Common myeloid progenitor, CD34-positive (primary cell): ENCODE measurements around the gene OLFM3.

ENCODE experiments used
- CTCF ChIA-PET: fragments of 350-600 bp; sonication (Branson Sonifier 250); formaldehyde crosslinking; loops from one replicate; lab custom pipeline; 2021; ENCODE audit warnings: antibody characterized with exemption; lab: Charles Lee
- POLR2A ChIA-PET: fragments of 350-600 bp; sonication (Branson Sonifier 250); formaldehyde crosslinking; loops from one replicate; lab custom pipeline; 2021; ENCODE audit warnings: antibody characterized with exemption; lab: Charles Lee
- DNase-seq, 3 donors: peaks; one replicate each; pipeline versions ENCODE4 v3.0.0 to v3.0.0-alpha.2; 2013
- H3K27ac ChIP-seq, 2 experiments: 1 replicate in 1 of 2; 2 replicates in 1 of 2; pipeline ENCODE4 v1.7.0; 2013; ENCODE audit warnings: inconsistent platforms in 2 of 2, low read length in 2 of 2, mild to moderate bottlenecking in 2 of 2, low read depth in 1 of 2, moderate library complexity in 1 of 2; ENCODE audit not compliant: severe bottlenecking in 2 of 2, insufficient read depth in 1 of 2, poor library complexity in 1 of 2
- H3K27me3 ChIP-seq, 5 experiments: replicated peaks in 2 of 5; 1 replicate in 3 of 5; 2 replicates in 2 of 5; pipeline versions ENCODE4 v1.6.1 to v1.7.0; 2013; ENCODE audit warnings: low read length in 4 of 5, mild to moderate bottlenecking in 2 of 5, moderate library complexity in 2 of 5, inconsistent platforms in 1 of 5; ENCODE audit not compliant: insufficient read depth in 5 of 5, control insufficient read depth in 4 of 5
- H3K36me3 ChIP-seq, 4 experiments: 1 replicate in 2 of 4; 2 replicates in 2 of 4; pipeline versions ENCODE4 v1.6.1 to v1.7.0; 2013; ENCODE audit warnings: low read length in 3 of 4, control low read depth in 1 of 4, mild to moderate bottlenecking in 1 of 4; ENCODE audit not compliant: control insufficient read depth in 4 of 4, insufficient read depth in 4 of 4
- H3K4me1 ChIP-seq, 4 experiments: 1 replicate in 3 of 4; 2 replicates in 1 of 4; pipeline versions ENCODE4 v1.6.1 to v1.7.1; 2013; ENCODE audit warnings: low read length in 3 of 4, mild to moderate bottlenecking in 3 of 4, control low read depth in 1 of 4, inconsistent platforms in 1 of 4, moderate library complexity in 1 of 4; ENCODE audit not compliant: control insufficient read depth in 4 of 4, insufficient read depth in 4 of 4; ENCODE audit errors: control extremely low read depth in 1 of 4
- H3K4me3 ChIP-seq, 7 experiments: 1 replicate in 4 of 7; 2 replicates in 3 of 7; pipeline versions ENCODE4 v1.5.1 to v1.7.0; 2013; ENCODE audit warnings: mild to moderate bottlenecking in 7 of 7, low read length in 6 of 7, moderate library complexity in 6 of 7, inconsistent platforms in 2 of 7, low read depth in 2 of 7, control low read depth in 1 of 7; ENCODE audit not compliant: insufficient read depth in 4 of 7, control insufficient read depth in 1 of 7; ENCODE audit errors: extremely low read depth in 1 of 7
- H3K9me3 ChIP-seq, 5 experiments: 1 replicate in 4 of 5; 2 replicates in 1 of 5; pipeline versions ENCODE4 v1.6.1 to v1.7.1; 2013; ENCODE audit warnings: low read length in 4 of 5, mild to moderate bottlenecking in 2 of 5, inconsistent platforms in 1 of 5, low read depth in 1 of 5, moderate library complexity in 1 of 5; ENCODE audit not compliant: control insufficient read depth in 4 of 5, insufficient read depth in 2 of 5; ENCODE audit errors: control extremely low read depth in 1 of 5
- WGBS: methylation state at CpG from one replicate; pipeline ENCODE4 v1.1.5; 2013; ENCODE audit not compliant: insufficient coverage; 5-methylcytosine and 5-hydroxymethylcytosine counted together

OLFM3 gene

GRCh38 chr1:101841824-101842223, 154.9 kb downstream of the OLFM3 start:
- DNase-seq = no peak
- no peak overlapping the region for H3K27ac ChIP-seq
- no peaks in the 10 kb centered on the region for H3K9me3 ChIP-seq
- ChIA-PET CTCF (no interaction called here), POLR2A (no interaction called here)
- no peaks in the 10 kb centered on the region for H3K36me3 ChIP-seq
- no CpG with 5 or more reads among the region's 4 CpGs for WGBS
- no peak overlapping the region for H3K4me3 ChIP-seq
- peaks cover 0 to 16% (median 4%) of the 10 kb centered on the region in 5 experiments for H3K27me3 ChIP-seq
- H3K4me1 ChIP-seq = no peaks in the 10 kb centered on the region

GRCh38 chr1:101835988-101836387, 160.7 kb downstream of the OLFM3 start:
- DNase-seq = no peak
- Histone ChIP-seq H3K4me1 (no peaks in the 10 kb centered on the region), H3K27me3 (no peaks in the 10 kb centered on the region), H3K4me3 (no peak overlapping the region), H3K36me3 (no peaks in the 10 kb centered on the region), H3K27ac (no peak overlapping the region), H3K9me3 (no peaks in the 10 kb centered on the region)
- 86% methylated on average over 1 of the region's 2 CpGs for WGBS
- CTCF ChIA-PET = no interaction called here
- POLR2A ChIA-PET = no interaction called here

- POLR2A ChIA-PET = no interaction called here
- no peak overlapping the region for H3K27ac ChIP-seq
- no peaks in the 10 kb centered on the region for H3K27me3 ChIP-seq
- H3K36me3 ChIP-seq = no peaks in the 10 kb centered on the region
- DNase-seq = no peak
- WGBS = 44% methylated on average over 2 of the region's 4 CpGs
- no peak overlapping the region for H3K4me3 ChIP-seq
- H3K9me3 ChIP-seq = no peaks in the 10 kb centered on the region
- no peaks in the 10 kb centered on the region for H3K4me1 ChIP-seq
- CTCF ChIA-PET = interaction anchor here (0.7 kb wide), 1 partner anchor 14 kb away, joined by 3 read pairs; no protein-coding TSS in a partner anchor
Observed at GRCh38 chr1:101833312-101833711, 163.4 kb downstream of the OLFM3 start.

GRCh38 chr1:101826416-101826815, 170.3 kb downstream of the OLFM3 start:
- Histone ChIP-seq H3K4me3 (no peak overlapping the region), H3K9me3 (no peaks in the 10 kb centered on the region), H3K4me1 (no peaks in the 10 kb centered on the region), H3K27ac (no peak overlapping the region), H3K36me3 (no peaks in the 10 kb centered on the region), H3K27me3 (peaks cover 0 to 3% (median 0%) of the 10 kb centered on the region in 5 experiments)
- ChIA-PET CTCF (no interaction called here), POLR2A (no interaction called here)
- no peak for DNase-seq

- ChIA-PET CTCF (interaction anchor here (1.0 kb wide), 1 partner anchor 13 kb away, joined by 3 read pairs; no protein-coding TSS in a partner anchor), POLR2A (no interaction called here)
- Histone ChIP-seq H3K36me3 (no peaks in the 10 kb centered on the region), H3K4me1 (no peaks in the 10 kb centered on the region), H3K4me3 (no peak overlapping the region), H3K27me3 (peaks cover 0 to 3% (median 0%) of the 10 kb centered on the region in 5 experiments), H3K9me3 (no peaks in the 10 kb centered on the region), H3K27ac (no peak overlapping the region)
- DNase-seq = peak; percentile 38 to 63 (median 60)
- 17% methylated on average over 1 of the region's 1 CpG for WGBS
Observed at GRCh38 chr1:101820071-101820470, 176.7 kb downstream of the OLFM3 start.

- Histone ChIP-seq H3K27me3 (no peaks in the 10 kb centered on the region), H3K27ac (no peak overlapping the region), H3K9me3 (no peaks in the 10 kb centered on the region), H3K4me1 (no peaks in the 10 kb centered on the region), H3K36me3 (no peaks in the 10 kb centered on the region), H3K4me3 (no peak overlapping the region)
- ChIA-PET POLR2A (no interaction called here), CTCF (no interaction called here)
- DNase-seq = no peak
- WGBS = 92% methylated on average over 1 of the region's 1 CpG
Observed at GRCh38 chr1:101816262-101816661, 180.5 kb downstream of the OLFM3 start.

- Histone ChIP-seq H3K9me3 (no peaks in the 10 kb centered on the region), H3K27ac (no peak overlapping the region), H3K4me1 (no peaks in the 10 kb centered on the region), H3K27me3 (peaks cover 0 to 4% (median 0%) of the 10 kb centered on the region in 5 experiments), H3K36me3 (no peaks in the 10 kb centered on the region), H3K4me3 (no peak overlapping the region)
- POLR2A ChIA-PET = interaction anchor here (0.6 kb wide), 1 partner anchor 8 kb away, joined by 3 read pairs; no protein-coding TSS in a partner anchor
- WGBS = no CpG with 5 or more reads among the region's 2 CpGs
- DNase-seq = no peak
- CTCF ChIA-PET = no interaction called here
Observed at GRCh38 chr1:101798417-101798816, 198.3 kb downstream of the OLFM3 start.
